ENCODE data around the gene CIAPIN1. TPM values are rescaled to one million over a fixed set of nuclear protein-coding genes. Genes with fewer than 3 reads are reported as not detected.

Gene CIAPIN1
- total RNA-seq, 2 experiments from 2014 or later: 45.8 to 61.8 TPM

- ChIA-PET CTCF (interaction anchor here (0.6 to 3.3 kb wide), 7 partner anchors 20 to 134 kb away, joined by 3 to 11 read pairs (median 4); partner anchors contain the start of genes CIAPIN1, COQ9 and POLR2C), POLR2A (no interaction called here)
- Mint-ChIP-seq H3K4me1 (peaks cover under 1% of the 10 kb centered on the region), H3K27ac (no peak overlapping the region), H3K4me3 (no peak overlapping the region), H3K27me3 (no peaks in the 10 kb centered on the region), H3K9me3 (no peaks in the 10 kb centered on the region), H3K36me3 (ENCODE audit: low read depth) (peaks cover 24% of the 10 kb centered on the region)
- no peak for DNase-seq
These were observed 22.6 kb downstream of the CIAPIN1 start for GRCh38 chr16:57424583-57424982.

- Mint-ChIP-seq H3K4me1 (peaks cover 11% of the 10 kb centered on the region), H3K27ac (no peak overlapping the region), H3K9me3 (no peaks in the 10 kb centered on the region), H3K27me3 (no peaks in the 10 kb centered on the region), H3K4me3 (no peak overlapping the region), H3K36me3 (ENCODE audit: low read depth) (peaks cover 11% of the 10 kb centered on the region)
- POLR2A ChIA-PET: no interaction called here
- DNase-seq: no peak
- CTCF ChIA-PET: interaction anchor here (3.3 kb wide), 1 partner anchor 123 kb away, joined by 11 read pairs; no protein-coding TSS in a partner anchor
These were observed 24.0 kb downstream of the CIAPIN1 start for GRCh38 chr16:57423152-57423551.

GRCh38 chr16:57422026-57422944, 24.9 kb downstream of the CIAPIN1 start:
- no peak overlapping the region for H3K27ac Mint-ChIP-seq
- peaks cover 4% of the 10 kb centered on the region for H3K36me3 Mint-ChIP-seq (ENCODE audit: low read depth)
- ChIA-PET POLR2A (no interaction called here), CTCF (interaction anchor here (0.6 to 3.3 kb wide), 4 partner anchors 11 to 122 kb away, joined by 3 to 11 read pairs (median 3); no protein-coding TSS in a partner anchor)
- H3K4me3 Mint-ChIP-seq: no peak overlapping the region
- no peaks in the 10 kb centered on the region for H3K27me3 Mint-ChIP-seq
- peaks cover 16% of the 10 kb centered on the region for H3K4me1 Mint-ChIP-seq
- H3K9me3 Mint-ChIP-seq: no peaks in the 10 kb centered on the region
- no peak for DNase-seq

- Mint-ChIP-seq H3K36me3 (ENCODE audit: low read depth) (no peaks in the 10 kb centered on the region), H3K4me1 (peaks cover 21% of the 10 kb centered on the region)
These were observed 27.7 kb downstream of the CIAPIN1 start for GRCh38 chr16:57419506-57419905.

GRCh38 chr16:57416084-57416483, 31.1 kb downstream of the CIAPIN1 start:
- ChIA-PET CTCF (interaction anchor here (0.7 to 5.2 kb wide), 17 partner anchors 10 to 462 kb away, joined by 3 to 96 read pairs (median 4); partner anchors contain the start of genes CCL17, CIAPIN1, COQ9 and DOK4), POLR2A (no interaction called here)
- Mint-ChIP-seq H3K4me1 (peaks cover 21% of the 10 kb centered on the region), H3K9me3 (no peaks in the 10 kb centered on the region), H3K36me3 (ENCODE audit: low read depth) (no peaks in the 10 kb centered on the region), H3K27ac (no peak overlapping the region), H3K4me3 (no peak overlapping the region), H3K27me3 (no peaks in the 10 kb centered on the region)
- DNase-seq: no peak

More at GRCh38 chr16:57419506-57419905, 27.7 kb downstream of the CIAPIN1 start:
- ChIA-PET CTCF (interaction anchor here (0.6 to 5.2 kb wide), 12 partner anchors 10 to 326 kb away, joined by 3 to 96 read pairs (median 8); partner anchors contain the start of genes CIAPIN1 and COQ9), POLR2A (interaction anchor here (0.7 kb wide), 1 partner anchor 156 kb away, joined by 11 read pairs; no protein-coding TSS in a partner anchor)
- no peak for DNase-seq
- Mint-ChIP-seq H3K9me3 (no peaks in the 10 kb centered on the region), H3K27ac (peak overlapping the region; percentile 83), H3K4me3 (no peak overlapping the region), H3K27me3 (no peaks in the 10 kb centered on the region)

GRCh38 chr16:57413733-57414132, 33.5 kb downstream of the CIAPIN1 start:
- Mint-ChIP-seq H3K27ac (no peak overlapping the region), H3K9me3 (no peaks in the 10 kb centered on the region), H3K36me3 (ENCODE audit: low read depth) (no peaks in the 10 kb centered on the region), H3K4me3 (no peak overlapping the region), H3K4me1 (peaks cover 13% of the 10 kb centered on the region), H3K27me3 (no peaks in the 10 kb centered on the region)
- no peak for DNase-seq
- ChIA-PET CTCF (interaction anchor here (1.2 to 3.7 kb wide), 3 partner anchors 28 to 112 kb away, joined by 3 to 16 read pairs (median 4); no protein-coding TSS in a partner anchor), POLR2A (interaction anchor here (1.0 kb wide), 1 partner anchor 99 kb away, joined by 4 read pairs; no protein-coding TSS in a partner anchor)

- H3K9me3 Mint-ChIP-seq: no peaks in the 10 kb centered on the region
- H3K36me3 Mint-ChIP-seq (ENCODE audit: low read depth): no peaks in the 10 kb centered on the region
- H3K27me3 Mint-ChIP-seq: no peaks in the 10 kb centered on the region
- ChIA-PET CTCF (interaction anchor here (1.2 to 3.7 kb wide), 3 partner anchors 27 to 112 kb away, joined by 3 to 16 read pairs (median 4); no protein-coding TSS in a partner anchor), POLR2A (interaction anchor here (0.6 to 1.0 kb wide), 2 partner anchors 99 to 160 kb away, joined by 3 to 4 read pairs; no protein-coding TSS in a partner anchor)
- H3K4me3 Mint-ChIP-seq: no peak overlapping the region
- no peak overlapping the region for H3K27ac Mint-ChIP-seq
- no peak for DNase-seq
- H3K4me1 Mint-ChIP-seq: peaks cover 10% of the 10 kb centered on the region
These were observed 33.9 kb downstream of the CIAPIN1 start for GRCh38 chr16:57413301-57413730.

GRCh38 chr16:57412584-57412983, 34.6 kb downstream of the CIAPIN1 start:
- H3K9me3 Mint-ChIP-seq: no peaks in the 10 kb centered on the region
- H3K4me1 Mint-ChIP-seq: peaks cover 6% of the 10 kb centered on the region
- ChIA-PET POLR2A (no interaction called here), CTCF (interaction anchor here (1.2 to 3.7 kb wide), 2 partner anchors 26 to 111 kb away, joined by 3 to 16 read pairs; no protein-coding TSS in a partner anchor)
- H3K4me3 Mint-ChIP-seq: no peak overlapping the region
- DNase-seq: no peak
- no peak overlapping the region for H3K27ac Mint-ChIP-seq
- H3K27me3 Mint-ChIP-seq: no peaks in the 10 kb centered on the region
- no peaks in the 10 kb centered on the region for H3K36me3 Mint-ChIP-seq (ENCODE audit: low read depth)

GRCh38 chr16:57411362-57411976, 35.7 kb downstream of the CIAPIN1 start:
- H3K9me3 Mint-ChIP-seq: no peaks in the 10 kb centered on the region
- H3K27ac Mint-ChIP-seq: no peak overlapping the region
- ChIA-PET CTCF (interaction anchor here (1.4 kb wide), 1 partner anchor 10 kb away, joined by 3 read pairs; no protein-coding TSS in a partner anchor), POLR2A (no interaction called here)
- H3K4me1 Mint-ChIP-seq: no peaks in the 10 kb centered on the region
- no peak overlapping the region for H3K4me3 Mint-ChIP-seq
- no peaks in the 10 kb centered on the region for H3K36me3 Mint-ChIP-seq (ENCODE audit: low read depth)
- no peaks in the 10 kb centered on the region for H3K27me3 Mint-ChIP-seq
- DNase-seq: no peak

GRCh38 chr16:57409870-57410587, 37.2 kb downstream of the CIAPIN1 start:
- H3K27ac Mint-ChIP-seq: no peak overlapping the region
- CTCF ChIA-PET: interaction anchor here (1.3 to 1.6 kb wide), 3 partner anchors 9 to 15 kb away, joined by 3 read pairs; no protein-coding TSS in a partner anchor
- no peaks in the 10 kb centered on the region for H3K9me3 Mint-ChIP-seq
- no peak overlapping the region for H3K4me3 Mint-ChIP-seq
- POLR2A ChIA-PET: no interaction called here
- no peaks in the 10 kb centered on the region for H3K36me3 Mint-ChIP-seq (ENCODE audit: low read depth)
- no peak for DNase-seq
- H3K27me3 Mint-ChIP-seq: no peaks in the 10 kb centered on the region
- no peaks in the 10 kb centered on the region for H3K4me1 Mint-ChIP-seq

GRCh38 chr16:57409065-57409464, 38.1 kb downstream of the CIAPIN1 start:
- H3K4me3 Mint-ChIP-seq: no peak overlapping the region
- H3K4me1 Mint-ChIP-seq: no peaks in the 10 kb centered on the region
- no peak overlapping the region for H3K27ac Mint-ChIP-seq
- H3K36me3 Mint-ChIP-seq (ENCODE audit: low read depth): no peaks in the 10 kb centered on the region
- no peaks in the 10 kb centered on the region for H3K9me3 Mint-ChIP-seq
- POLR2A ChIA-PET: no interaction called here
- DNase-seq: no peak
- no peaks in the 10 kb centered on the region for H3K27me3 Mint-ChIP-seq
- CTCF ChIA-PET: interaction anchor here (1.1 to 1.6 kb wide), 4 partner anchors 9 to 31 kb away, joined by 3 to 4 read pairs (median 3); no protein-coding TSS in a partner anchor
